Measurements from ENCODE around the gene TSNAX. TPM values are rescaled to one million over a fixed set of nuclear protein-coding genes. Genes with fewer than 3 reads are reported as not detected.

TSNAX gene
- total and polyA plus RNA-seq, 2 of the 8 experiments (the other 6 are each of a cell fraction or from before 2014, with no cell fraction given), result 7.7 to 34.0 TPM

- no peak overlapping the region for H3K14ac ChIP-seq (ENCODE audit: insufficient read length)
- no peak overlapping the region for H4K5ac ChIP-seq (ENCODE audit: insufficient read length, low read depth, low read length)
- H3K79me1 ChIP-seq (ENCODE audit: low read depth, low read length), result peaks cover 4% of the 10 kb centered on the region; the same call in 1 of the 2 replicates
- H3K9me3 ChIP-seq (ENCODE audit: insufficient read depth in 2 of 2, low read depth in 1 of 2, low read length in 1 of 2), result no peaks in the 10 kb centered on the region
- H3K23ac ChIP-seq (ENCODE audit: insufficient read length), result no peak overlapping the region
- H2BK5ac ChIP-seq (ENCODE audit: low read depth, low read length), result no peak overlapping the region
- H3K27me3 ChIP-seq (replicated peaks in 1 of 4; ENCODE audit: control insufficient read depth in 3 of 4, extremely low read depth in 1 of 4, insufficient read depth in 3 of 4, low read length in 3 of 4), result no peaks in the 10 kb centered on the region
- 83% methylated on average over 4 of the region's 4 CpGs; no CpG with 5 or more reads in 1 of the 2 experiments for WGBS, 2 experiments (ENCODE audit: extremely low coverage in 1 of 2, insufficient coverage in 1 of 2, insufficient read length in 1 of 2, insufficient replicate concordance in 2 of 2, low coverage in 1 of 2, low lambda C conversion rate in 2 of 2, missing lambda C conversion rate in 1 of 2)
- no peak overlapping the region for H2BK20ac ChIP-seq (ENCODE audit: low read length)
- no peak overlapping the region for H3K4me3 ChIP-seq (ENCODE audit: extremely low read depth in 1 of 4, insufficient read depth in 2 of 4, low read depth in 3 of 4, low read length in 4 of 4)
- H3K27ac ChIP-seq (ENCODE audit: low read depth, low read length), result no peak overlapping the region
- TF ChIP-seq SIRT6 (IDR thresholded peaks at IDR 0.05; ENCODE audit: low read length) (no peak), SP2 (IDR thresholded peaks at IDR 0.05; ENCODE audit: low read length) (no peak), KDM1A (IDR thresholded peaks at IDR 0.05; ENCODE audit: borderline replicate concordance, low read length) (no peak), BCL11A (IDR thresholded peaks at IDR 0.05; ENCODE audit: low read depth in 2 of 2, low read length in 2 of 2) (no peak), EZH2 (IDR thresholded peaks at IDR 0.05; ENCODE audit: low read depth, low read length, severe bottlenecking) (no peak), GABPA (IDR thresholded peaks at IDR 0.05; ENCODE audit: borderline replicate concordance, insufficient read depth, low read length) (no peak), JUN (IDR thresholded peaks at IDR 0.05; ENCODE audit: low read depth, low read length) (no peak), MAFK (IDR thresholded peaks at IDR 0.05; ENCODE audit: low read depth, low read length) (no peak), NRF1 (IDR thresholded peaks at IDR 0.05; ENCODE audit: low read depth, low read length) (no peak), RFX5 (IDR thresholded peaks at IDR 0.05; ENCODE audit: borderline replicate concordance, low read depth, low read length) (no peak)
- H2AFZ ChIP-seq (ENCODE audit: low read length), result no peak overlapping the region
- peaks cover 5 to 48% of the 10 kb centered on the region in 2 experiments for H3K79me2 ChIP-seq (ENCODE audit: control insufficient read depth in 1 of 2, insufficient read depth in 2 of 2, low read length in 2 of 2)
- DNase-seq (ENCODE audit: low read depth in 1 of 2, low spot score in 2 of 2) (no peak), FAIRE-seq (no peak)
- no peak overlapping the region for H3K4ac ChIP-seq (replicated peaks; ENCODE audit: insufficient read length, low read depth, low read length)
- H3K4me1 ChIP-seq (replicated peaks in 1 of 4; ENCODE audit: control insufficient read depth in 3 of 4, insufficient read depth in 4 of 4, low read length in 3 of 4), result no peaks in the 10 kb centered on the region; a peak in 2 of 7 replicates
- H3K18ac ChIP-seq (ENCODE audit: extremely low read depth, low read length), result no peak overlapping the region
- POLR2A ChIA-PET (ENCODE audit: partially characterized antibody), result no interaction called here
- CTCF ChIA-PET (ENCODE audit: partially characterized antibody), result interaction anchor here (0.9 kb wide), 1 partner anchor 16 kb away, joined by 3 read pairs; no protein-coding TSS in a partner anchor
- no peak overlapping the region for H2AK5ac ChIP-seq (ENCODE audit: low read depth, low read length)
- H3K56ac ChIP-seq (replicated peaks; ENCODE audit: insufficient read length, low read depth, low read length), result no peak overlapping the region
- peaks cover 0 to 36% (median 5%) of the 10 kb centered on the region in 4 experiments; a peak in 6 of 8 replicates for H3K36me3 ChIP-seq (ENCODE audit: control insufficient read depth in 2 of 4, insufficient read depth in 4 of 4, low read length in 3 of 4)
- no peak overlapping the region for H4K91ac ChIP-seq (replicated peaks; ENCODE audit: insufficient read length, low read length)
- H4K20me1 ChIP-seq (replicated peaks in 1 of 2; ENCODE audit: control insufficient read depth in 1 of 2, insufficient read depth in 2 of 2, low read length in 2 of 2), result peaks cover 0 to 3% of the 10 kb centered on the region in 2 experiments
- no peak overlapping the region for H4K8ac ChIP-seq (ENCODE audit: extremely low read depth, insufficient read depth, low read length)
- H2BK12ac ChIP-seq (ENCODE audit: low read depth, low read length), result no peak overlapping the region
- no peak overlapping the region for H3K4me2 ChIP-seq (ENCODE audit: insufficient read depth in 1 of 2, low read depth in 2 of 2, low read length in 2 of 2)
- H3K9ac ChIP-seq (replicated peaks in 1 of 4; ENCODE audit: extremely low read depth in 1 of 4, low read depth in 3 of 4, low read length in 3 of 4), result no peak overlapping the region; a peak in 1 of 7 replicates
- no peaks in the 10 kb centered on the region for H3K23me2 ChIP-seq (ENCODE audit: low read depth, low read length)
- no peak overlapping the region for H2BK120ac ChIP-seq (replicated peaks; ENCODE audit: low read depth, low read length)
- H2BK15ac ChIP-seq (ENCODE audit: low read length), result no peak overlapping the region
Observed at GRCh38 chr1:231534703-231535159, 6.3 kb downstream of the TSNAX start.
